TTC549 (cell line): ENCODE data around the gene SERPINI1.
"Not testable (repeated sequence)": the region's sequence is repeated elsewhere in the genome, so short reads cannot be mapped to it uniquely, and the experiment has no call there.

Source experiments
- FAIRE-seq: peaks from 2 replicates; lab custom pipeline; 2012; peaks lifted over from hg19 to GRCh38; lab: Jason Lieb, UNC

The SERPINI1 gene

DNA sequence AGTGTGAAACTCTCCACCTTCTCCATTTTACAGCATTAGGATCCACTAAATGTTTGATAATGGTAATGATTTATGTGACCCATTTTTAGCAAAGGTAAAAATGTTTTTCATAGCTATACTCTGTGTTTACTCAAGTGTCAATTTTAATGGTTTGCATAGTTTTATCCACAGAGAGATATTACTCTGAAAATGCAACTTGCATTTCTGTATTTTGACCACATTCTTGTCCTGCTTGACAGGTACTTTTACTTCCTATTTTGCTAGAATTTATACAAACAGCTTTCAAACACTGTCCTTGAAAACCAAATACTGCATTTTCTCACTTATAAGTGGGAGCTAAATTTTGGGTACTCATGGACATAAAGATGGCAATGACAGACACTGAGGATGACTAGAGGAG lies 62.9 kb downstream of the SERPINI1 start:
- FAIRE-seq: no peak

DNA sequence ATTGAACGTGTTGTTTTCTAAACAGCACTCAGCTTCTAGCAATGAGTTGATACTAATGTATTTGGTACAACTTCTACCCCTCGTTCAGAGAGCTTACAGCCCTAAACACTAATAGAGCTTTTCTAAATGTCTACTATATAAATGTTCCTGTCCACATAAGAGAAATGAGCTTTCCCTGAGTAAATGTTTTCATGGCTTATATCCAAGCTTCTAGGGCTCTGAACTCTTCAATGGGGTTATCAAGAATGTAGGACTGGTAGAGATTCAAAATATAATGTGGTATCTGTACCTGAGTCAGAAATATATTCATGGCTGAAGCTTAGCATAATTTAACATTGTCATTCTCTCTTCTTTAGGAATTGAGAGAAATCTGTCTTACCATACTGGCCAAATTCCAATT lies 73.4 kb downstream of the SERPINI1 start:
- no peak for FAIRE-seq

DNA sequence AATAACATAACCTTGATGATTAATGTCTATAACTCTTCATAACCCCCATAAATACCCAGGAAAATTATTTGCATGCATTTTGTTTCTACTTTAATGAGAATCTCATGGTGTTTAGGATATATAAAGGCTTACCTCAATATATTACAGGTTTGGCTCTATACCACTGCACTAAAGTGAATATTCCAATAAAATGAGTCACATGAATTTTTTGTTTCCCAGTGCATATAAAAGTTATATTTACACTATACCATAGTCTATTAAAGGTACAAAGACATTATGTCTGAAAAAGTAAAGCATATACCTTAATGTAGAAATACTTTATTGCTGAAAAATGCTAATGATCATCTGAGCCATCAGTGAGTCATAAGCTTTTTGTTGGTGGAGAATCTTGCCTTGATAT lies 74.7 kb downstream of the SERPINI1 start:
- no peak for FAIRE-seq

DNA sequence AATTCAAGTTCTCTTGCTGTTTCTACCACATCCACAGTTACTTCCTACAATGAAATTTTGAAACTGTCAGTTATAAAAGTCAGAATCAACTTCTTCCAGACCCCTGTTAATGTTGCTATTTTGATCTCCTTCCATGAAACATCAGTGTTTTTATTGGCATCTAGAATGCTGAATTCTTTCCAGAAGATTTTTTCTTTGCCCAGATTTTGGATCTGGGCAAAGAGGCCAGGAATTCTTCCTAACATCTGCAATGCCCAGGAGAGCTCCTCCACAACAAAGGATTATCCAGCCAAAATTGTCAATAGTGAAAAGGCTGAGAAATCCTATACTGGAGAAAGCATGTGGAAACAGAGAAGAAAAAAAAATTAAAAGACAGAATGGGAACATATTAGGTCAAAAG lies 75.5 kb downstream of the SERPINI1 start:
- FAIRE-seq: no peak

DNA sequence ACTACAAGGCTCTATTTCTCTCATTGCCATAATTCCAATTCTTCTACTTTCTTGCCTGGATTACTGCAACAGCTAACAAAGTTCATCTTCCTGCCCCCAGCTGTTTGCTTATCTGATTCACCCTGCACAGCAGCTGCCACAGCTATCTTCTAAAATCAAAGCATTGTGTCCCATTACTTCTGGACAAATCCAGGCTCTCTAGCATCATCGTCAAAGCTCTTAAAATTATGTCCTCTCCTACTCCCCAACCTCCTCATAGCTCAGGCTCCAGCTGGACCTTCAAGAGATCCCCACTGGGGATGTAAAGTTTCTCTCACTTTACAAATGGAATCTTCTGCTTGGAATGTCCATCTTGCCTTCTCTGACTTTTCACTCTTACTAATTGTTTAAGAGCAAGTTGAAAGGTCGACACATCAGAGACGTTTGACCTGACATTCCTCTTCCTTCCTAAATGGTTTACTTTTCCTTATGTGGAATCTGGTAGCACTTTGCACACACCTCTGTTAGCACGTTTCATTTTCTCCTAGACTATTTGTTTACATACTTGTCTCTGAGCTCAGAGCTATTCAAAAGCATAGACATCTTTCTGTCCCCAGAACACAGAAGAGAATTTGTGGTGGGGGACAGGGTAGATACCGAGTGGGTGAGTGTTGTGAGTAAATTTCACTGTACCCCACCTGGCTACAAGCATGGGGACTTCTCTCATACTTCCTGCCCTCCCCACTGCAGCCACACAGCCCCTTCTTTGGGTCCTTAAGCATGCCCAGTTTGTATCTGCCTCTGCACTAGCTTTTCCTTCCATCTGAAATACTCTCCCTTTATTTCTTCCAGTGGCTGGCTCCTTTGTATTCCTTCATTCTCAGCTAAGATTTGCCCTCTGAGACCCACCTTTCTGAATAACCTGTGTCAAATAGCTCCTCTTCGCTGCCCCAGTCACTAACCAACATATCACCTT lies 77.9 kb downstream of the SERPINI1 start:
- no peak for FAIRE-seq

DNA sequence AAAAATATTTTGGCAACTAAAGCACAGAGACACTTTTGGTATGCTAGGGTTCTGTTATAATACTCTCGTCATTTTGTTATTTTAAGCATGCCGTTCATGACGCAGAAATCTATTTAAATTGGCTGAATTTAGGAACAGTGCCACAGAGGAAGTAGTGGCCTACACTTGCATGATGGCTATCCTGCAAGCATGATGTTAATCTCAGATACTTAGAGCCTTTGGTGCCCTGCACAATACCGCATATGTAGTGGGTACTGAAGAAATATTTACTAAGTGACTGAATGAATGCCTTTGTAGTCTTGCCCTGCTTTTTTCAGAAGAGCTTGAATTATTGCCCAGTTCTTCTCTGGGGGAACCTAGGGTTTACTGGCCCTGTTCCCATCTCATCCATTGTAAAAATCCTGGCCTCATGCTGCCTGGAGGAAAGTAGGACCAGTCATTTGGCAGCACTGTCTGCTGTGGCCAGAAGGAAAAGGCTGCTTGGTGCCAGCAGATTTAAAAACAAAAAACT lies 79.0 kb downstream of the SERPINI1 start:
- no peak for FAIRE-seq

- no peak for FAIRE-seq
Measured at GRCh38 chr3:167816953-167817352, 81.4 kb downstream of the SERPINI1 start.

GRCh38 chr3:167820102-167820865 lies 84.8 kb downstream of the SERPINI1 start:
- no peak for FAIRE-seq

GRCh38 chr3:167821248-167821805 lies 85.8 kb downstream of the SERPINI1 start:
- no peak for FAIRE-seq

GRCh38 chr3:167823738-167824137 lies 88.2 kb downstream of the SERPINI1 start:
- no peak for FAIRE-seq

- not testable (repeated sequence) for FAIRE-seq
Measured at GRCh38 chr3:167827588-167827987, 92.1 kb downstream of the SERPINI1 start.

GRCh38 chr3:167829071-167829470 lies 93.5 kb downstream of the SERPINI1 start:
- FAIRE-seq: no peak

DNA sequence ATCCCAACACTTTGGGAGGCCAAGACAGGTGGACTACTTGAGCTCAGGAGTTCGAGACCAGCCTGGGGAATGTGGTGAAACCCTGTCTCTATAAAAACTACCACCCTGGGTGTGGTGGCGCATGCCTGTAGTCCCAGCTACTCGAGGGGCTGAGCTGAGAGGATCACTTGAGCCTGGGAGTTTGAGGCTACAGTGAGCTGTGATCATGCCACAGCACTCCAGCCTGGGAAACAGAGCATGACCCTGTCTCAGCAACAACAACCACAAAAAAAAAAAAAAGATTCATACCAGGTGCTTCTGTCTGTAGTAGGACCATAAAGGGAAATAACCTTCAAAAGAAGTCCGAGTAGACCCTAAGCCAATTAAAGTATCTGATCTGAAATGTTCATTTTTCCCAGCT lies 94.5 kb downstream of the SERPINI1 start:
- no peak for FAIRE-seq

DNA sequence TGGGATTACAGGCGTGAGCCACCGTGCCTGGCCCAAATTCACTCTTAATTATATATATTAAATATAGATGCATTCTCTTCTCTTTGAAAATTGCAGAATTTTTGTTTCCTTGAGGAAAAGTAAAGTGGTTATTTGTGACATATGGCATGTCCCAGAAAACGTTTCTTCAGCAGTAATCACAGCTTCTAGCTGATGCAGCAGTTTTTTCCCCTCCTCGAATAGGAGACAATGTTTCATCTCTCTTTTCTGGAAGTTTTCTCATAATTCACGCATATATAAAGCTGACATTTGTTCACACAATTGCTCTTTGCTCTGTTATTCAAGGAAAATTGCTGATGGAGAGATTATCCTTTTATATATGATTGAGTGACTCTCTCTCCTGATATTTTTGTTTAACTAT lies 99.8 kb downstream of the SERPINI1 start:
- no peak for FAIRE-seq

DNA sequence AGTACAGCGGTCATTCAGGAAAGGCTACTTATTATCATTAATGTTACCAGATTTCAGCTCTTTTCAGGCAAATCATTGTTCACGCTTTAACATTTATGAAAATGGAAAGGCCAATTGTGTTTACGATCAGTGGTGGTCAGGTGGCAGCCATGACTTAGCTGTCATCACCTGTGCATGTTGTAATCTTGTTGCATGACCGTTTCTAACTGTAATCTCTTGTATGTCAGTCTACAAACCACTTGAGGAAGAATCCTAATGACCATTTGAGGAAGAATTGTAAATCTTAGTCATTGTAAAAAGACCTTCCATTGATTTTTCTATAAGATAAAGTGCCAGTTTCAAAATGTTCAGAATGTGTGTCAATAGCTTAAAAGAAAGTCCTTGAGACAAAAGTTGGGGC lies 100.4 kb downstream of the SERPINI1 start:
- FAIRE-seq: no peak

DNA sequence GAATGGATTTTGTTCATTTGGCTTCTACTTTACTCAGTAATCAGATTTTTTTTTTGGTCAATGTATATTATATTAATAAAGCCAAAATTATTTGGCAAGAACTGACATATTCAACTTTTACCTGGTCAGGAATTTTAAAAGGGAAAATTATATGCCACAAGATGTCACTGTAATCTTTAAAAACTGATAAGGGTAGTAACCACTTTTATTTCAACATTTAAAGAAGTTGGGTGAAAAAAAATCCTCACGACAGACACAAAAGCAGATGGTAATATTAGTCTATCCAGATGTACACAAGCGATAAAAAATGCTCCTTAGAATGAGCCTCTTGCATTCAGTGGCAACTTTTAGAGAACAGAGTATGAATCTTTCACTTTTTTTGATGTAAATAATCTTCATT lies 101.9 kb downstream of the SERPINI1 start:
- no peak for FAIRE-seq

DNA sequence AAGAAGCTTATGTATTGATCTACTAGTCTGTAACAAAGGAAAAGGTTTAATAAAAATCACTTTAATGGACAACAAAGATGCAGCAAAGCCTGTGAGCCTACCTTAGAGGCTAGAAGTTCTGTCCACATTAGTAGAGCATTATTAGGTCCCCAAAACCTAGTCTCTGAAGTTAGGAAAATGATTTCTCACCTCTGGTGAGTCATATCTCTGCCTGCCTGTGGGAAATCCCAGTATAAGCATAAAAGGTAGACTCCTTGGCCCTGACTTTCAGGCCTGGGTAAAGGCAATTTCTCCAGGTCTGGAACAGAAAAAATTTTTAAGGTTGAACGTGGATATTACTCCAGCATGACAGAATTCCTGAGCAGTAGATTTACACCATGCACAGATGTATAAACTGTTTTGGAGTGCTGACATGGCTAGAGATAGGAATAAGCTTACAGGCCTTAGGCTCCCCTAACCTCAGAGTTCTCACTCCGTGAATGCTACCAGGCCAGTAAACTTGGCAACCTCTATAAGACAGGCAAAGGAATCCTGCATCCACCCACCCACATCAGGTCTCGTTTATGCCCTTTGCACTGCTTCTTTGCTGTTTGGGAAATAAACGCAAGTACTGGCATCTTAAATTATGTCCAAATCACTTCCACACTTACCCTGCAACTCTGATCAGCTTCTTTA lies 104.1 kb downstream of the SERPINI1 start:
- no peak for FAIRE-seq

DNA sequence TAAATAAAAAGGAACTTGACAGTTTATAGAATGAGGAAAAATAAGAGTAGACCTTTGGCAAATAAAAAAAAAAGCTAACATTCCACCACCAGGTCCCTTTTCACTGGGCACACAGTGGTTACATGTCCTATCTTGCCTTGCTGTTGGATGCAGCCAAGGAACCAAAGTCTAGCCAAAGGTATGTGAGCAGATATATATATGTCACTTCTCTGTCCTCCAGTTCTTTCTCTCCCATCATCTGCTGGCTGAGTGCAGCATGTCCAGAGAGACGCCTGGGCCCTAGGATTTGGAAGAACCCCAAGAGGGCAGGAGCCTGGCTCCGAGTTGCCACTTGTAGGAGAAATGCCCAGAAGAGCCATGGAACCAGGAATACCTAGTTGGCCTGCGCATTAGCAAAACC lies 104.7 kb downstream of the SERPINI1 start:
- FAIRE-seq: no peak

- no peak for FAIRE-seq
Measured at GRCh38 chr3:167843481-167843880, 108.0 kb downstream of the SERPINI1 start.

DNA sequence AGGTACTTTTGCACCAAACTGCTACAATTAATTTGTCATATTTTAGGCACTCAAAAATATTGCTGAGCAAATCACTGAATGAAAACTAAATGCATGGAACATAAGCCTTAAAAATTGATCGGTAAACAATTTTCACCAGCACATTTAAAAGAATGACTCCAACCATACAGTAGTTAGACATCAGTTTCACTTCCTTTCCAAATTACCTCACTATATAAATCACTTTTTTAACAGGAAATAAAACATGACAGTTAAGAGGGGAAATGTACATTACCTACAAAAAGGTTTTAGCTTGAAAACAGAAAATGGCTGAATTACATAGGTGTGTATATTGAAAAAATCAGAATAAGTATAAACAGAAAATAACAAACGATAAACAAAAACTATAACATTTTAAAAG lies 108.4 kb downstream of the SERPINI1 start:
- FAIRE-seq: no peak

GRCh38 chr3:167844528-167844927 lies 109.0 kb downstream of the SERPINI1 start:
- FAIRE-seq: no peak

DNA sequence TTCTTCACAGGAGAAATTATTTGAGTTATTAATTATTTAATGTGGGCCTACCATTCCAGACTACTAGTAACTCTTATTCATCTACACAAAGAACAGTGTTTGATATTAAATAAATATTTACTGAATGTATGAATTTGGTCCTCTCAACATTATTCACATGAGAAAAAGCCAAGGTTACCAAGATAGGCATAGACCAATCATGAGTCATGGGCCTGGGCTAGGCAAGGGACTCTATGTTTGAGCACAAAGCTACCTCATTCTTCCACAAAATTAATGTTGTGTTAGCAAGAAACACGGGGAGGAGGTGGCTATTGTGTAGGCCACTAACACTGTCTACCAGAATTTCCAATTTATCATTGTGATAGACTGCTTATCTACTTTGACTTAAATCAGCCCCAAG lies 115.7 kb downstream of the SERPINI1 start:
- FAIRE-seq: no peak
